ENCODE measurements around the gene IQUB.

DNA sequence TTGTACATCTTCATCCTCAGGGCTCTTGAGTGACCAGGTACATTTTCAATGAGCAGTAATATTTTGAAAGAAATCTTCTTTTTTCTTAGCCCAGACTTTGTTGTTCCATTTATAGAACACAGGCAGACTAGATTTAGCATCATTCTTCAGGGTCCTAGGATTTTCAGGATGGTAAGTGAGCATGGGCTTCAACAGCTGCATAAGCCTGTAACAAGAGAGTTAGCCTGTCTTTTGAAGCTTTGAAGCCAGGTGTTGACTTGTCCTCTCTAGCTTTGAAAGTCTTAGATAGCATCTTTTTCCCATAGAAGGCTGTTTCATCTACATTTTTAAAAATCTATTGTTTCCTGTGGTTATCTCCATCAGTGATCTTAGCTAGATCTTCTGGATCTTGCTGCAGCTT is 27.7 kb upstream of the IQUB start:
- TF ChIP-seq, protein P1, sequence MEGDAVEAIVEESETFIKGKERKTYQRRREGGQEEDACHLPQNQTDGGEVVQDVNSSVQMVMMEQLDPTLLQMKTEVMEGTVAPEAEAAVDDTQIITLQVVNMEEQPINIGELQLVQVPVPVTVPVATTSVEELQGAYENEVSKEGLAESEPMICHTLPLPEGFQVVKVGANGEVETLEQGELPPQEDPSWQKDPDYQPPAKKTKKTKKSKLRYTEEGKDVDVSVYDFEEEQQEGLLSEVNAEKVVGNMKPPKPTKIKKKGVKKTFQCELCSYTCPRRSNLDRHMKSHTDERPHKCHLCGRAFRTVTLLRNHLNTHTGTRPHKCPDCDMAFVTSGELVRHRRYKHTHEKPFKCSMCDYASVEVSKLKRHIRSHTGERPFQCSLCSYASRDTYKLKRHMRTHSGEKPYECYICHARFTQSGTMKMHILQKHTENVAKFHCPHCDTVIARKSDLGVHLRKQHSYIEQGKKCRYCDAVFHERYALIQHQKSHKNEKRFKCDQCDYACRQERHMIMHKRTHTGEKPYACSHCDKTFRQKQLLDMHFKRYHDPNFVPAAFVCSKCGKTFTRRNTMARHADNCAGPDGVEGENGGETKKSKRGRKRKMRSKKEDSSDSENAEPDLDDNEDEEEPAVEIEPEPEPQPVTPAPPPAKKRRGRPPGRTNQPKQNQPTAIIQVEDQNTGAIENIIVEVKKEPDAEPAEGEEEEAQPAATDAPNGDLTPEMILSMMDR (optimal IDR thresholded peaks at IDR 0.05 in 1 of 3, IDR thresholded peaks at IDR 0.05 in 1 of 3, conservative IDR thresholded peaks at IDR 0.05 in 1 of 3; ENCODE audit: extremely low read depth in 1 of 3, insufficient read depth in 2 of 3, low read length in 3 of 3) = no peak
- no peak for TF ChIP-seq EZH2 (IDR thresholded peaks at IDR 0.05; ENCODE audit: low read length)
